H9 (cell line): ENCODE results near the gene TIRAP. TPM values are rescaled to one million over a fixed set of nuclear protein-coding genes. Genes with fewer than 3 reads are reported as not detected.

Experiments used
- DNase-seq: peaks from one replicate; pipeline ENCODE4 v3.0.0-alpha.2; 2017
- H2AFZ ChIP-seq: one replicate; pipeline ENCODE4 v1.6.1; 2013; ENCODE audit warnings: mild to moderate bottlenecking, low read length, control low read depth, moderate library complexity
- H2AK5ac ChIP-seq: 2 replicates; pipeline ENCODE4 v1.6.1; 2013; ENCODE audit warnings: low read length, control low read depth, mixed read lengths; ENCODE audit not compliant: insufficient read length
- H2BK120ac ChIP-seq: one replicate; pipeline ENCODE4 v1.6.1; 2013; ENCODE audit warnings: low read depth, mild to moderate bottlenecking, low read length, control low read depth, inconsistent platforms; ENCODE audit not compliant: poor library complexity, severe bottlenecking
- H2BK12ac ChIP-seq: 2 replicates; pipeline ENCODE4 v1.6.1; 2013; ENCODE audit warnings: low read length, control low read depth, mixed read lengths, low read depth; ENCODE audit not compliant: insufficient read length
- H2BK15ac ChIP-seq: 2 replicates; pipeline ENCODE4 v1.6.1; 2013; ENCODE audit warnings: low read depth, low read length, control low read depth
- H2BK20ac ChIP-seq: one replicate; pipeline ENCODE4 v1.6.1; 2013; ENCODE audit warnings: low read depth, mild to moderate bottlenecking, low read length, control low read depth, inconsistent platforms; ENCODE audit not compliant: poor library complexity, severe bottlenecking
- H2BK5ac ChIP-seq: 2 replicates; pipeline ENCODE4 v1.6.1; 2013; ENCODE audit warnings: low read length, control low read depth, mixed read lengths; ENCODE audit not compliant: insufficient read length
- H3K14ac ChIP-seq: 2 replicates; pipeline ENCODE4 v1.6.1; 2013; ENCODE audit warnings: low read length, control low read depth; ENCODE audit not compliant: insufficient read depth
- H3K18ac ChIP-seq: 2 replicates; pipeline ENCODE4 v1.6.1; 2013; ENCODE audit warnings: low read depth, mild to moderate bottlenecking, mixed read lengths, low read length, control low read depth; ENCODE audit not compliant: insufficient read length
- H3K23ac ChIP-seq: 2 replicates; pipeline ENCODE4 v1.6.1; 2013; ENCODE audit warnings: low read length, control low read depth, mixed read lengths, low read depth; ENCODE audit not compliant: insufficient read length
- H3K23me2 ChIP-seq: 2 replicates; pipeline ENCODE4 v1.6.1; 2013; ENCODE audit warnings: low read depth, mild to moderate bottlenecking, mixed read lengths, low read length, control low read depth; ENCODE audit not compliant: insufficient read length, poor library complexity, severe bottlenecking
- H3K27ac ChIP-seq: 2 replicates; pipeline ENCODE4 v1.5.1; 2013; ENCODE audit warnings: low read length, control low read depth, mixed read lengths, low read depth; ENCODE audit not compliant: insufficient read length
- H3K27me3 ChIP-seq: 2 replicates; pipeline ENCODE4 v1.6.1; 2013; ENCODE audit warnings: low read length, control low read depth, inconsistent platforms; ENCODE audit not compliant: insufficient read depth
- H3K4ac ChIP-seq: 2 replicates; pipeline ENCODE4 v1.6.1; 2013; ENCODE audit warnings: low read depth, mild to moderate bottlenecking, control low read depth, inconsistent platforms, low read length, moderate library complexity
- H3K4me1 ChIP-seq: 2 replicates; pipeline ENCODE4 v1.6.1; 2013; ENCODE audit warnings: low read length, control low read depth, inconsistent platforms; ENCODE audit not compliant: insufficient read depth
- H3K4me2 ChIP-seq: 2 replicates; pipeline ENCODE4 v1.6.1; 2013; ENCODE audit warnings: low read length, control low read depth, mixed read lengths; ENCODE audit not compliant: insufficient read length, insufficient read depth
- H3K56ac ChIP-seq: 2 replicates; pipeline ENCODE4 v1.6.1; 2013; ENCODE audit warnings: low read depth, mild to moderate bottlenecking, mixed read lengths, low read length, control low read depth; ENCODE audit not compliant: insufficient read length
- H3K79me1 ChIP-seq: 2 replicates; pipeline ENCODE4 v1.6.1; 2013; ENCODE audit warnings: low read depth, mild to moderate bottlenecking, moderate library complexity, low read length, control low read depth, inconsistent platforms; ENCODE audit not compliant: insufficient read depth, poor library complexity, severe bottlenecking
- H3K79me2 ChIP-seq: 2 replicates; pipeline ENCODE4 v1.6.1; 2013; ENCODE audit warnings: low read length, control low read depth, inconsistent platforms; ENCODE audit not compliant: insufficient read depth
- H3K9ac ChIP-seq: 2 replicates; pipeline ENCODE4 v1.6.1; 2013; ENCODE audit warnings: low read length, control low read depth, mixed read lengths; ENCODE audit not compliant: insufficient read length; ENCODE audit errors: extremely low read depth
- H3K9me3 ChIP-seq: one replicate; pipeline ENCODE4 v1.6.1; 2013; ENCODE audit warnings: low read depth, low read length, inconsistent platforms; ENCODE audit not compliant: control insufficient read depth
- H3T11ph ChIP-seq: one replicate; pipeline ENCODE4 v1.6.1; 2013; ENCODE audit warnings: mild to moderate bottlenecking, low read length, control low read depth, inconsistent platforms
- H4K20me1 ChIP-seq: one replicate; pipeline ENCODE4 v1.6.1; 2013; ENCODE audit not compliant: control insufficient read depth, insufficient read length, insufficient read depth
- H4K5ac ChIP-seq: 2 replicates; pipeline ENCODE4 v1.6.1; 2013; ENCODE audit warnings: low read depth, mild to moderate bottlenecking, mixed read lengths, low read length, control low read depth; ENCODE audit not compliant: insufficient read length
- H4K8ac ChIP-seq: replicated peaks from 2 replicates; pipeline ENCODE4 v1.6.1; 2013; ENCODE audit warnings: low read length, control low read depth, mixed read lengths, low read depth; ENCODE audit not compliant: insufficient read length
- H4K91ac ChIP-seq: 2 replicates; pipeline ENCODE4 v1.6.1; 2013; ENCODE audit warnings: low read depth, mild to moderate bottlenecking, moderate library complexity, mixed read lengths, low read length, control low read depth; ENCODE audit not compliant: insufficient read length
- H3K27ac Mint-ChIP-seq, 3 experiments: 2 replicates in 2 of 3; 3 replicates in 1 of 3; pipeline ENCODE4 v1.8.0; 2020 to 2021; ENCODE audit warnings: mixed read lengths in 3 of 3, mild to moderate bottlenecking in 1 of 3, moderate library complexity in 1 of 3
- H3K27me3 Mint-ChIP-seq: 2 replicates; pipeline ENCODE4 v1.8.0; 2021; ENCODE audit warnings: low read depth, mild to moderate bottlenecking, moderate library complexity, mixed read lengths
- H3K36me3 Mint-ChIP-seq, 3 experiments: 2 replicates in 2 of 3; 3 replicates in 1 of 3; pipeline ENCODE4 v1.8.0; 2020 to 2021; ENCODE audit warnings: low read depth in 3 of 3, mixed read lengths in 3 of 3; ENCODE audit not compliant: insufficient read depth in 1 of 3
- H3K4me1 Mint-ChIP-seq, 2 experiments: 2 replicates each; pipeline ENCODE4 v1.8.0; 2020; ENCODE audit warnings: mixed read lengths in 2 of 2
- H3K4me3 Mint-ChIP-seq, 2 experiments: 2 replicates in 1 of 2; 3 replicates in 1 of 2; pipeline ENCODE4 v1.8.0; 2020 to 2021; ENCODE audit warnings: mild to moderate bottlenecking in 2 of 2, mixed read lengths in 2 of 2, moderate library complexity in 1 of 2
- H3K9me3 Mint-ChIP-seq, 2 experiments: 2 replicates in 1 of 2; 3 replicates in 1 of 2; pipeline ENCODE4 v1.8.0; 2020; ENCODE audit warnings: mild to moderate bottlenecking in 2 of 2, mixed read lengths in 2 of 2, moderate library complexity in 1 of 2
- CTCF ChIP-seq: fragments of 200-600 bp; sonication (generic); conservative IDR thresholded peaks from 3 replicates; pipeline ENCODE4 v1.8.0; 2021; ENCODE audit warnings: antibody characterized with exemption, mild to moderate bottlenecking
- WGBS: extraction: QIAGEN DNeasy Blood & Tissue Kit; methylation state at CpG from one replicate; pipeline ENCODE4 v1.1.7; 2013; ENCODE audit warnings: missing lambda C conversion rate, low lambda C conversion rate, mixed read lengths; ENCODE audit not compliant: insufficient read length; ENCODE audit errors: extremely low coverage; 5-methylcytosine and 5-hydroxymethylcytosine counted together
- total RNA-seq: library from RNA; stranded (reverse); gene quantifications from 2 replicates; pipeline ENCODE4 v1.2.1, GENCODE V29; 2021

The TIRAP gene
- total RNA-seq, 1 experiment from 2014 or later = 7.0 TPM

DNA sequence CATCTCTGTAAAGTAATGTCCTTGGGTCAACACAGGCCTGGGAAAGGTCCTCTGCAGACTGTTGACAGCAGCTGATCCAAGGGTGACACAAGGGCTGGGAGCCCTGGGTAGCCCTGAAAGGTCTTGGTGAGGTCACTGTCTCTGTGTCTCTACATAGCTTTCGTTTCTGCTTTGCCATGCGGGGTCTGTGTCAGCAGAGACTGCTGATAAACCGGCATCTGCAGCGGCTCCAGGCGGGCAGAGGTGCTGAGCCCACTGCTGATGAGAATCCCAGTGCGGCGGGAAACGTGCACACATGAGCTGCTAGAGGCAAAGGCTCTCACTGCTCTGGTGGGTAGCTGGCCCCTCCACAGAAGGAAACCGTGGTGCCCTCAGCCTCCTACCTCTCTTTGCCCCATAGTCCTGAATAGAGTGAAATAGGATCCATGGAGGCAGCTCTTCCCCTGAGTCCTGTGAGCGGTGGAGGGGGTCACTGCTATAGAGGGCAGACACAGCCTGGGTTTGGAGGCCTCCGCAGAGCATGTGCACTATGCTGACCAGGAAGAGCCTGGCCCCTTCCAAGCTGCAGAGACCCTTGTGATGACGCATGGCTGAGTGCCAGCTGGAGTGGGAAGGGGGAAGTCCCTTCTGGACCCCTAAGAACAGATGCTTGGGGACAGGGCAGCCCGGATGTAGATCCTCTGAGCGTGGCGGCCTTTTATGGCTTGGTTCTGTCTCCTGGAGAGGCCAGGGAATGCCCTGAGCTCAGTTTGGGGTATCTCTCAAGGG, 54.8 kb downstream of the TIRAP start:
- H2BK12ac ChIP-seq = no peak overlapping the region
- H3T11ph ChIP-seq = no peak overlapping the region
- no peak overlapping the region for H2BK120ac ChIP-seq
- H2AFZ ChIP-seq = no peak overlapping the region
- H3K4me1 Mint-ChIP-seq = peaks cover 18 to 20% of the 10 kb centered on the region in 2 experiments
- no peak overlapping the region for H3K4me2 ChIP-seq
- H3K79me2 ChIP-seq = no peaks in the 10 kb centered on the region
- no peak overlapping the region for H4K5ac ChIP-seq
- WGBS = no CpG with 5 or more reads among the region's 15 CpGs
- TF ChIP-seq CTCF = no peak
- no peaks in the 10 kb centered on the region for H3K79me1 ChIP-seq
- no peak overlapping the region for H4K8ac ChIP-seq
- no peak overlapping the region for H3K23ac ChIP-seq
- peaks cover 3% of the 10 kb centered on the region for H4K20me1 ChIP-seq
- H3K14ac ChIP-seq = no peak overlapping the region
- H3K27me3 ChIP-seq = no peaks in the 10 kb centered on the region
- H2BK5ac ChIP-seq = no peak overlapping the region
- H2AK5ac ChIP-seq = no peak overlapping the region
- peak overlapping the region in 1 of 3 experiments; percentile 10; a peak in 1 of 7 replicates for H3K27ac Mint-ChIP-seq
- H3K9ac ChIP-seq = no peak overlapping the region
- H3K4me1 ChIP-seq = no peaks in the 10 kb centered on the region; the same call in 1 of the 2 replicates
- no peak for DNase-seq
- H4K91ac ChIP-seq = no peak overlapping the region
- no peak overlapping the region for H2BK20ac ChIP-seq
- H3K9me3 Mint-ChIP-seq = no peaks in the 10 kb centered on the region
- no peaks in the 10 kb centered on the region for H3K27me3 Mint-ChIP-seq
- no peak overlapping the region for H3K56ac ChIP-seq
- H3K27ac ChIP-seq = no peak overlapping the region
- H3K4ac ChIP-seq = no peak overlapping the region
- peaks cover 16 to 55% (median 43%) of the 10 kb centered on the region in 3 experiments; a peak in 6 of 7 replicates for H3K36me3 Mint-ChIP-seq
- no peak overlapping the region; a peak in 1 of 5 replicates for H3K4me3 Mint-ChIP-seq
- no peak overlapping the region for H3K18ac ChIP-seq
- H3K9me3 ChIP-seq = no peaks in the 10 kb centered on the region
- no peaks in the 10 kb centered on the region for H3K23me2 ChIP-seq
- no peak overlapping the region for H2BK15ac ChIP-seq
